ENCODE data around the gene UCP2.

The UCP2 gene

GRCh38 chr11:74010306-74011300 is 28.0 kb upstream of the UCP2 start:
- no peak for DNase-seq (ENCODE audit: low read depth in 1 of 2, low spot score in 1 of 2)

- DNase-seq (ENCODE audit: low read depth in 1 of 2, low spot score in 1 of 2) = no peak
Measured at GRCh38 chr11:74009675-74010305, 27.1 kb upstream of the UCP2 start.

DNA sequence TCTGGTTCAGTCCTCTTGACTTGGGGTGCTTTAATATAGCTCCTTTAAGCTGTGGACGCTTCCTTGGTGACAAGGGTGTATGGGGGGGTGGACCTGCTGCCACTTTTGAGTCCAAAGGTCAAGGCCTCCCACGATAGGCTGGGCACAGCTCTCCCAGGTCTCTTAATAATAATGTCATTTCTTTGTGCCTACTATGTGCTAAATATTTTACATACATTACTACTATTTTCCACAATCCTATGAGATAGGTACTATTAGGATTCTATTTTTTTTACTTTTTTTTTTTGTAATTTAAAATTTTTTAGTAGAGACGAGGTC is 26.5 kb upstream of the UCP2 start:
- DNase-seq (ENCODE audit: low read depth in 1 of 2, low spot score in 1 of 2) = no peak

- no peak for DNase-seq (ENCODE audit: low read depth in 1 of 2, low spot score in 1 of 2)
Measured at GRCh38 chr11:74008373-74009229, 26.0 kb upstream of the UCP2 start, which contains the start of gene UCP3. Gene UCP3 (minus strand): TSS chr11:74009085. CDS start chr11:74007042, 2,043 bp downstream.

GRCh38 chr11:74007691-74008372 is 25.2 kb upstream of the UCP2 start:
- no peak for DNase-seq (ENCODE audit: low read depth in 1 of 2, low spot score in 1 of 2)

DNA sequence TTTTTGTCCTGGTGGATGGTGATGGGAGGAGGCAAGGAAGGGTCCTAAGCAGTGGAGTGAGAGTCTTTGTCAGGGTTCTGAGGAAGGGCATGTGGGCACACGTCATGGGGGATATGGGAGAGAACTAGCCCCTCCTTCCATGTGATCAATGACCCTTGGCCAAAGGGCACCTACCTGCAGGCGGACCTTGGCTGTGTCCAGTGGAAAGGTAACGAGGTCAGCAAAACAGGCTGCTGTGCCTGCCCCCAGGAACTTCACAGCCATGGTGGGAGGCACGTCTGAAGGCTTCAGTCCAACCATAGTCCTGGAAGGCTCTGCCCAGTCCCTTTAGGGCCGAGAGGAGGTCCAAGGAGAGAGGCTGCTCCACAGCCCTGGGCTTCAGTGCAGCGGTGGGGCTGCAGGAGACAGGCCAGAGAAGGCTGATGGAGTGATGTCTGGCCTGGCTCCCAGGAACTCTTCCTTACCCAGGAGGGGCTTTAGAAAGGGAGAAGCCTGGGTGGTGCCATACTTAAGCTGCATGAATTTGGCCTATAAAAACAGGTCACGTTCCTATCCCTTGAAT is 24.2 kb upstream of the UCP2 start:
- DNase-seq (ENCODE audit: low read depth in 1 of 2, low spot score in 1 of 2) = no peak

DNA sequence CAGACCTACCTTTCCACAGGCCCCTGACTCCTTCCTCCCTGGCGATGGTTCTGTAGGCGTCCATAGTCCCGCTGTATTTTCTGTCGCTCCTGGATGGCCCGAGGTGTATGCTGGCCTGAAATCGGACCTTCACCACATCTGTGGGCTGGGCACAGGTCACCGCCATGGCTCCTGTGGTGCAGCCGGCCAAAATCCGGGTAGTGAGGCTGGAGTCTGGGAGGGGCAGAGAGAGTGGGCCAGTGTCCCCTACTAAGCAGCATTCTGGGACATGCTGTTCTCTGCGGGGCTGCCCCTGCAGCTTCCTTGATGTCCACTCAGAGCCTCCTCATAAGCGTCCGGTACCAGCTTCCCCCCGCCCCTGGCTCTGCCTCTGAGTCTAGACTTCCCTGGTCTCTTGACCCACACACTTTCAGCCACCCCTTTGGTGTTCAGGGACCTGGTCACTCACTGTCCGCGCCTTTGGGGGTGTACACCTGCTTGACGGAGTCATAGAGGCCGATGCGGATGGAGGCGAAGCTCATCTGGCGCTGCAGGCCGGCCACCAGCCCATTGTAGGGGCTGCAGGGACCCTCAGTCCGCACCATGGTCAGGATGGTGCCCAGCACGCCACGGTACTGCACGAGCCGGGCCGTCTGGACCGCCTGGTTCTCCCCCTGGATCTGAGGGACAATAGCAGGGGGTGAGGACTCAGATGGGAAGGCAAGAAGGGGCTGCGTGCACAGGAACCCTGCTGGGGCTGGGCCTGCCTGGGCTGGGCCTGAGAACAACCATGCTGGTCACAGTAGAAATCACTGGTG is 23.3 kb upstream of the UCP2 start:
- no peak for DNase-seq (ENCODE audit: low read depth in 1 of 2, low spot score in 1 of 2)

DNA sequence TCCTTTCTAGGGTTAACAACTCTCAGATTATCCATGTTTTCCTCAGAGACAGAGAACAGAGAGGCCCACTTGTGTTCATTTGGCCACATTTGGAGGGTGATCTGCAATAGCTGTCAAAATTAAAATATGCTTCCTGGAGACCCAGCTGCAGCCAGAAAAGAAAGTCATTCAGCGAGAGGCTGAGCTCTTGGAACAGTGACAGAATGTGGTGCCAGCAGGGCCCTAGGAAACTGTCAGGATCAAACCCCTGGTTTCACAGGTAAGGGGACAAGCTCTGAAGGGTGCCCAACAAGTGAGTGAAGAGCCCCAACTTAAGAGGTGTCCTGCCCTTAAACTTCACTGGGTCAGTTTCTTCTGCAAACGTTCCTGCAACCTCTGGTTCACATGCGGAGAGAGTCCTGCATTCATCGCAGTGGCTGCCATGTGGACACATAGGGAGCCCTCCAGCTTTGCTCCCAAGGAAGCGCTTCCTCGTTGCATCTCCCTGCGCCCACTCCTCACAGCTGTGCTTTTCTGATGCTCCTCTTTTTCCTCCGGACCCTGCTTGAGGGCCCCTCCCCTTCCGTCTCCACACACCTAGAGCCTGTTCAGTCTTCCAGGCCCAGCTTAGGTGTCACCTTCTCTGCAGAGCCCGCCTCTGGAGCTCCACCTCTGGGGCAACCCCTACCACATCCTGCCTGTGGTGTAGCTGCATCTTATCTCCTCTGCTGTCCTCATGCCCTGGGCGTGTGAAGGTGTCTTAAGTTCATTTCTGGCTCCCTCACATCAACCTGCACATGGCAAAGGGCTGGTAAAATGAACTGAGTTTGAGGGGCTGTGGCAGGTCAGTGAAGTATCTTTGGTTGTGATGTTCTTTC is 22.3 kb upstream of the UCP2 start:
- peak; percentile 68 to 70 for DNase-seq (ENCODE audit: low read depth in 1 of 2, low spot score in 1 of 2)

- DNase-seq (ENCODE audit: low read depth in 1 of 2, low spot score in 1 of 2) = no peak
Measured at GRCh38 chr11:74004046-74004695, 21.5 kb upstream of the UCP2 start.

GRCh38 chr11:74002832-74003231 is 20.2 kb upstream of the UCP2 start:
- no peak for DNase-seq (ENCODE audit: low read depth in 1 of 2, low spot score in 1 of 2)

DNA sequence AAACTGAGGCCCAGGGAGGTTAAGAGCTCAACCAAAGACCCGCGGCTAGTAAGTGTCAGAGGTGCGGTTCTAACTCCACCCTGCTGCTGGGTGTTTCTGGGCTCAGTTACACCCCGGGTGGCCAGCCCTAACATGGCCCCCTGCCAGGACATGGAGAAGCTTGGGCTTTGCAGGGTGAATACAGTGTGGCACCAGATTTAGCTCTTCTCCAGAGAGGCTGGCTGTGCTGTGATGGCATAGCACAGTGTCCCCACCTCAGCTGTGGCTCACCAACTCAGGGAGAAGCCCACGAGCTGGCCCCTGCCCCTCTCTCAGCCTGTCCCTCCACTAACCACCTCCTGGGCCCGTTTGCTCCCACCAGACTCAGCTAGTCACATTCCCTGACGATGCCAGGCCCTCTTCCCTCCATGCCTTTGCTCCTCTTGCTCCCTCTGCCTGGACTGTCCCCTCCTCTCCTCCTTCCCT is 19.2 kb upstream of the UCP2 start:
- no peak for DNase-seq (ENCODE audit: low read depth in 1 of 2, low spot score in 1 of 2)

GRCh38 chr11:74000307-74001133 is 17.9 kb upstream of the UCP2 start:
- no peak for DNase-seq (ENCODE audit: low read depth in 1 of 2, low spot score in 1 of 2)

GRCh38 chr11:73999581-74000306 is 17.1 kb upstream of the UCP2 start:
- no peak for DNase-seq (ENCODE audit: low read depth in 1 of 2, low spot score in 1 of 2)

GRCh38 chr11:73998846-73999575 is 16.4 kb upstream of the UCP2 start:
- DNase-seq (ENCODE audit: low read depth in 1 of 2, low spot score in 1 of 2) = no peak

DNA sequence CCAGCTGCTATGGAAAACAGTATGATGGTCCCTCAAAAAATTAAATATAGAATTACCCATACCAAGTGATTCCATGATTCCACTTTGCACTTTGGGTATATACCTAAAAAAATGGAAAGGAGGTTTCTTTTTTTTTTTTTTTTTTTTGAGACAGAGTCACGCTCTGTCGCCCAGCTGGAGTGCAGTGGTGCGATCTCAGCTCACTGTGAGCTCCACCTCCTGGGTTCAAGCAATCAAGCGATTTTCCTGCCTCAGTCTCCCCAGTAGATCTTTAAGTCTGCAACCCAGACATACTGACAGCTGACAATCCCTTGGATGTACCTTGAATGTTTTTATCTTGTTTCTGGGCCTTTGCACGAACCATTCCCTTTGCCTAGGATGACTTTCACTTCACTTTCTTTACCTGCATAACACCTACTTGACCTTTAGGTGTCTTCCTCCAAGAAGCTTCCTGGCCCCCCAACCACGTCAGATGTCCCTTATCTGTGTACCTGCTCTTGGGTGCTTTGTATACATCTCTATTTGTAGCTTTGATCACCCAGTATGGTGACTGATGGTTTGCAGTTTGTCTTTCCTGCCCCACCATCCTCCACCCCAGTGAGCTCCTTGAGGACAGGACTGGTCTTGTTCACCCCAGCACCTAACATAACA is 14.6 kb upstream of the UCP2 start:
- no peak for DNase-seq (ENCODE audit: low read depth in 1 of 2, low spot score in 1 of 2)
